Kidney (tissue), 14 donors: ENCODE results near the gene GRIK3. TPM values are rescaled to one million over a fixed set of nuclear protein-coding genes. Genes with fewer than 3 reads are reported as not detected.

Source experiments
- DNase-seq, 5 donors: peaks; one replicate each; pipeline ENCODE4 v3.0.0-alpha.2; 2013 to 2020
- FAIRE-seq: peaks from 2 replicates; lab custom pipeline; 2012; peaks lifted over from hg19 to GRCh38; lab: Jason Lieb, UNC
- H3K27ac ChIP-seq, 2 donors: one replicate each; pipeline ENCODE4 v1.7.0; 2013; ENCODE audit warnings: low read depth in 2 of 2, low read length in 2 of 2, inconsistent platforms in 1 of 2
- H3K27me3 ChIP-seq: one replicate; pipeline ENCODE4 v1.7.1; 2013; ENCODE audit warnings: low read length, inconsistent platforms; ENCODE audit not compliant: control insufficient read depth, insufficient read depth
- H3K36me3 ChIP-seq, 3 donors: one replicate each; pipeline versions ENCODE4 v1.7.0 to v1.7.1; 2013; ENCODE audit warnings: low read length in 3 of 3, control low read depth in 1 of 3, inconsistent platforms in 1 of 3; ENCODE audit not compliant: insufficient read depth in 3 of 3, control insufficient read depth in 2 of 3
- H3K4me1 ChIP-seq, 3 donors: one replicate each; pipeline versions ENCODE4 v1.7.0 to v1.7.1; 2013; ENCODE audit warnings: low read length in 3 of 3, inconsistent platforms in 1 of 3, low read depth in 1 of 3; ENCODE audit not compliant: control insufficient read depth in 2 of 3, insufficient read depth in 2 of 3
- H3K4me3 ChIP-seq, 3 donors: one replicate each; pipeline versions ENCODE4 v1.7.0 to v1.8.1; 2013; ENCODE audit warnings: low read length in 3 of 3, control low read depth in 1 of 3, inconsistent platforms in 1 of 3
- H3K9ac ChIP-seq, 3 donors: one replicate each; pipeline versions ENCODE4 v1.7.0 to v1.7.1; 2013; ENCODE audit warnings: low read length in 3 of 3, control low read depth in 1 of 3, inconsistent platforms in 1 of 3
- H3K9me3 ChIP-seq, 3 donors: one replicate each; pipeline versions ENCODE4 v1.7.0 to v1.7.1; 2013; ENCODE audit warnings: low read length in 3 of 3, control low read depth in 1 of 3, inconsistent platforms in 1 of 3; ENCODE audit not compliant: control insufficient read depth in 2 of 3, insufficient read depth in 1 of 3
- CTCF ChIP-seq: IDR thresholded peaks from 3 replicates; pipeline ENCODE4 v1.5.1; 2012; ENCODE audit warnings: mild to moderate bottlenecking, moderate library complexity, borderline replicate concordance; ENCODE audit not compliant: insufficient read depth; ENCODE audit errors: extremely low read depth
- intact Hi-C: fragments of 100-400 bp; cut with DNase I; formaldehyde crosslinking; loops from one replicate; pipeline ENCODE4 v1.11.1; 2022
- polyA plus RNA-seq: library from polyadenylated mRNA; stranded (reverse); fragments of 350-450 nt; fragmentation: Illumina TruSeq; extraction: RNeasy Lipid Tissue Mini Kit (QIAGEN cat#74804); gene quantifications from one replicate; pipeline ENCODE4 v1.2.3, GENCODE V29; 2014; ENCODE audit warnings: low read depth, low replicate concordance; ENCODE audit not compliant: insufficient read depth
- total RNA-seq: library from RNA; stranded (reverse); fragmentation: NEBNext Ultra II Directional; extraction: Animal tissue kit (Norgen Biotek cat#: 25700); gene quantifications from one replicate; pipeline ENCODE4 v1.2.1, GENCODE V29; 2021
- donor health status: control.
- donor health status: control.
- donor health status: control.
- donor health status: control.
- donor health status: control.
- donor health status: DM: yes; HTN: yes; CAD: no.
- donor health status: Normal renal cell carcinoma (clear cell type).

The GRIK3 gene
- total and polyA plus RNA-seq, 2 donors from 2014 or later: 0.06 to 0.38 TPM

- H3K9ac ChIP-seq: no peak overlapping the region
- intact Hi-C loops: no loop called here
- TF ChIP-seq CTCF: no peak
- no peaks in the 10 kb centered on the region for H3K36me3 ChIP-seq
- no peak for FAIRE-seq
- H3K9me3 ChIP-seq: no peaks in the 10 kb centered on the region
- H3K27ac ChIP-seq: no peak overlapping the region
- no peaks in the 10 kb centered on the region for H3K4me1 ChIP-seq
- no peak overlapping the region for H3K4me3 ChIP-seq
- DNase-seq: no peak
- H3K27me3 ChIP-seq: no peaks in the 10 kb centered on the region
Measured at GRCh38 chr1:36961062-36961615, 73.2 kb downstream of the GRIK3 start.

GRCh38 chr1:36956570-36956969 is 77.7 kb downstream of the GRIK3 start:
- H3K9me3 ChIP-seq: no peaks in the 10 kb centered on the region

GRCh38 chr1:36955016-36955415 is 79.3 kb downstream of the GRIK3 start:
- H3K27me3 ChIP-seq: no peaks in the 10 kb centered on the region

More at GRCh38 chr1:36956570-36956969, 77.7 kb downstream of the GRIK3 start:
- FAIRE-seq (no peak), DNase-seq (no peak)
- no peak overlapping the region for H3K27ac ChIP-seq
- H3K4me3 ChIP-seq: no peak overlapping the region
- H3K36me3 ChIP-seq: no peaks in the 10 kb centered on the region
- H3K4me1 ChIP-seq: no peaks in the 10 kb centered on the region
- TF ChIP-seq CTCF: no peak
- no peaks in the 10 kb centered on the region for H3K27me3 ChIP-seq
- intact Hi-C loops: no loop called here
- no peak overlapping the region for H3K9ac ChIP-seq

More at GRCh38 chr1:36955016-36955415, 79.3 kb downstream of the GRIK3 start:
- Histone ChIP-seq H3K4me1 (no peaks in the 10 kb centered on the region), H3K9me3 (no peaks in the 10 kb centered on the region), H3K36me3 (no peaks in the 10 kb centered on the region), H3K4me3 (no peak overlapping the region), H3K9ac (no peak overlapping the region), H3K27ac (no peak overlapping the region)
- FAIRE-seq (no peak), DNase-seq (no peak)
- TF ChIP-seq CTCF: no peak
- intact Hi-C loops: no loop called here
